ENCODE data around the gene KCNAB1.
"Not testable (repeated sequence)": the region's sequence is repeated elsewhere in the genome, so short reads cannot be mapped to it uniquely, and the experiment has no call there.

KCNAB1 gene

GRCh38 chr3:156284637-156285036 is 164.3 kb downstream of the KCNAB1 start:
- DNase-seq: not testable (repeated sequence)

GRCh38 chr3:156285626-156286025 is 165.2 kb downstream of the KCNAB1 start:
- DNase-seq: no peak

- DNase-seq: no peak
Observed at GRCh38 chr3:156290924-156291271, 170.5 kb downstream of the KCNAB1 start.

DNA sequence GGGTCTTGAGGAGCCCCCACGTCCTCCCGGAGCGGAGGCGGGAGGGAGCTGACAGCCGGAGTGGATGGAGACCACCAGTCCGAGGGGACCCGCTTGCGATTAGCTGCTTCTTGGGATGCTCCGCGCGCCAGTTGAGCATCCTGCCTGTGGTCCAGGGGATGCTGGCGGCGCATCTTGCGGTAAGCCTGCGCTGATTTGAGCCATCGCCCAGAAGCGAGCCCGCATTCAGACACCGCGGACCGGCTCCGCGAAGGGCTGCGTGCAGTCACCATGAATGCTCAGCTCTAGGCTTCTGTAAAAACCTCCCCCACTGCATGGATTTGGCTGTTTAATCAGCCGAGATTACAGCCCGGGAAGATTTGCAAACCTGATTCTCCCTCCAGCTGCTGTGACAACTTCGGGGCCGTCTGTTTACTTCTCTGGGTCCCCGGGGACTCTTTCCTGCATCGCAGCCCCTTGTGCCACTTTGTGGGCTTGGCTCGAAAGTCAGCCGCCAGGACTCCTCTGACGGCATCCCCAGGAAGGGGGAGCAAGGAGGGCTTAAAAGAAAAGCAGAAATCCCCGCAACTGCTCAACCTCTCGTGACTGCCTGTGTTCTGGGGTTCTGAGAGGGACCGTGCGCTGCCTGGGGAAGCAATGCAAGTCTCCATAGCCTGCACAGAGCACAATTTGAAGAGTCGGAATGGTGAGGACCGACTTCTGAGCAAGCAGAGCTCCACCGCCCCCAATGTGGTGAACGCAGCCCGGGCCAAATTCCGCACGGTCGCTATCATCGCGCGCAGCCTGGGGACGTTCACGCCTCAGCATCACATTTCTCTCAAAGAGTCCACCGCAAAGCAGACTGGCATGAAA is 171.1 kb downstream of the KCNAB1 start:
- DNase-seq: no peak

- DNase-seq: no peak
Observed at GRCh38 chr3:156293566-156293965, 173.2 kb downstream of the KCNAB1 start.

DNA sequence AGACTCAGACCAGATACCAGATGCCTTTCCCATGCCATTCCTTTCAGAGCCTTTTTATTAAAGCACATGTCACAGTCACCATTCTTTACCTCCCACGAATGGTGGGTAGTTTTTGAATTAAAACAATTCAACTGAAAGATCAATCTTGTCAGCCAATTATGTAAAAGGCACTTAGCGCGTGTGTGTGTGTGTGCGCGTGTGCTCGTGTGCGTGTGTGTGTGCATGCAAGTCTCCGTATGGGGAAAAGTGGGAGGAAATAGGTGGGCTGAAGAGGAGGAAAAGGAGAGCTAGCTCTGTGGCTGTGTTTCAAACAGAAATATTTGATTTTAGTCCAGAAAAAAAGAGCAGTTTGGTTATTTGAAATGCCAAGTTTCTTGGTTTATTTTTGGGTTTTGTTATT is 177.2 kb downstream of the KCNAB1 start:
- no peak for DNase-seq

DNA sequence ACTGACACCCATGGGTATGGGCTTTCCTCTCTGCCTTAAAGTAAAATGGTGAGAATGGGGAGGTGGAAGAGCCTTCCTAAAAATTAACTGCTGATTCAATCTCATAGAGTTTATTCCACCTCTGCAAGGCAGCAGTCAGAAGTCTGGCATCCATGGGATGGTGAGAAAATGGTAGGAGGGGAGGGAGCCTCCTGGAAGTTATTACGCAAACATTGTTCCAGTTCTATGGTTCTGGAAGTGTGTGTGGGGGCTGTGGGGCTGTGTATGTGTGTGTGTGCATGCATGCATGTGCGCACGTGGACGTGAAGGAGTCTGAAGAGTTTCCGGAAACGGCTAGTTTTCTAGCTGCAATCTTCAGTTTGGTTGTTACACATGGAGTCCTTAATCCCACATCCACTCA is 177.6 kb downstream of the KCNAB1 start:
- DNase-seq: no peak

GRCh38 chr3:156298938-156299337 is 178.6 kb downstream of the KCNAB1 start:
- DNase-seq: no peak

GRCh38 chr3:156299569-156299968 is 179.2 kb downstream of the KCNAB1 start:
- no peak for DNase-seq

- no peak for DNase-seq
Observed at GRCh38 chr3:156300371-156300770, 180.0 kb downstream of the KCNAB1 start.

GRCh38 chr3:156300929-156301840 is 180.8 kb downstream of the KCNAB1 start:
- DNase-seq: no peak

DNA sequence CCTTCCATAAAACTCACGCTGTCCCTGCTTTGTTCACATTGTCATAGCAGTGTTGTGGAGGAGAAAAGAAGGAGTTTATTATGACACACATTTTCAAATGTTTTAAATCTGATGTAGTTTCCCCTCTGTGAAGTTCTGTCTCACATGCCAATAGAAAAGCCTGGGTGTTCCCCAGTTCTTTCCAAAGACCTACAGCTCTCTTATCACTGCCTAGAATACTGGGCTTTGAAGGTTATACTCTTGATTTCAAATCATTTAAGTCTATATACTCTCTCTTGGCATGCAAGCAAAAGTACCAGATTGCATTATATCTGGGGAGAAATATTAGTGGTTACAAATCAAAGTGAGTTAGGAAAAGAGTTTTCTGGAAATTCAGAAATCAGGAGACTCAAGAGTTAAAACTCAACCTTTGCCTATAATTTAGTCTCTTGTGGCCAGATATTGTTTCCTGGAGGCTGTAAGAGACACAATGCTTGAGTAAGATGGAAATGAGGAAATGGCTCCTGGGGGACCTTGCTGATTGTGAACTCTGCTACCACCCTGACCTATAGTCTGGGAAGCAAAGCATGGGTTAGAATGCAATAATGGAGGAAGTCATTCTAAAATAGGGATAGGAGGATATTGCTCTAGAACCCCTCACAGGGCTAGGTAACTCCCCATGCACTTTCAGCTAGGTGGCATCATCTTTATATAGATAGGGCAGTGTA is 182.8 kb downstream of the KCNAB1 start:
- DNase-seq: no peak

- no peak for DNase-seq
Observed at GRCh38 chr3:156304406-156304805, 184.0 kb downstream of the KCNAB1 start.

DNA sequence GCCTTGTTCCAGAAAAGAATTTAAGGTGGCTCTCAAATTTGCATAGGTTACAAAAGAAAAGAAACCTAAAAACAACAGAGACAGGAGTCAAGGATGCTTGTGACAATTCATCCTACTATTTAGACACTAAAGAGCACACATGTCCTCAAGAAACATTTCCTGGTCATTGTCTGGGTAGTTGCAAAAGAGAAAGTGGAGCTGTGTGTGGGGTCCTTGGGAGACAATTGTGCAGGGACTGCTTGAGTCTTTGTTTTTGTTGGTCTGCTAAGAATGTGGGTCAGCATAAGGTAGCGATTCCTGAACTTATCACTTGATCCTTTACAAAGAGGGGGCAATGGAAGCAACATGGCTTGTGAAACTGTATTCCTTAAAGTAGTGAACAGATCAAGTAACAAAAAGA is 185.3 kb downstream of the KCNAB1 start:
- DNase-seq: no peak

DNA sequence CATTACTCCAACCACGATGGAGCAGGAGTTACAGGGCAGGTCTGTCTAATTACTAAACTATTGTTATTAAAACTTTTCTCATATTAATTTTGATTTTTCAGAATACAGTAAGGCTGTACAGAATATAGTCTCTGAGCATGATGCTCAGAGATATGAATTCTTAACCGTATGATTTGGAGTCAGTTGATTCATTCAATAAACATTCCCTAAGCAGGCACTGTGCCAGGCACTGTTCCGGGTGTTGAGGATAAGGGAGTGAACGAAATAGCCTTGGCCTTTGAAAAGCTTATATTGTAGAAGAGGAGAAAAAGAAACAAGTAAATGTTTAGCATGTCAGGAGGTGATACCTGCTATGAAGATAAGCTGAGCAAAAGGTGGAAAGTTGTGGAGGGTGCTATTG is 187.3 kb downstream of the KCNAB1 start:
- DNase-seq: peak; percentile 46

- no peak for DNase-seq
Observed at GRCh38 chr3:156311431-156311830, 191.1 kb downstream of the KCNAB1 start.

GRCh38 chr3:156311930-156312329 is 191.6 kb downstream of the KCNAB1 start:
- no peak for DNase-seq

GRCh38 chr3:156316076-156316475 is 195.7 kb downstream of the KCNAB1 start:
- no peak for DNase-seq

DNA sequence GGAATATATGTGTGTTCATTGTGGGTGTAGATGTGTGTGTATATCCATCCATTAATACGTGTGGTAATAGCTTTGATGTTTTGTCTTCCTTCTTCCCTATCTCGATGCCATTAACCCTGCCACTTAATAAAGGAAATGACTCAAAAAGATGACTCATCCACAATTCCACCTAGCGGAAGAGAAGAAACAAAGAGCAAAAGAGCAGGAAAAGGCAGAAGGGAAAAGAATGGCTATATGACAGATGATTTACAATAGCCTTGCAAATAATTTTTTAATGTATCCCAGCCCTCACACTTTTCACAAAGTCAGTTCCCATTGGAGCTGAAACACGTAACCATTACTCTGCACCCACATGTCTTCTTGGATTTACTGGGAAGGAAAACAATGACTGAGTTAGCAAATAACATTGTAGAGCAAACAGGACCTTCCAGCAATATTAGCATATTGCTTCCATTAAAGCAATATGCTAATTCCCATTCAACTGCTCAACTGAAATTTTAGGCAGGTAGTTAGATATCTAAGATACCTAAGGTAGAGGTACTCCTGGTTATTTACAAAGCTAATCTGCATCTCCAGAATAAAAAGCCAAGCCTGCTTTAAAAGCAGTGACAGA is 197.2 kb downstream of the KCNAB1 start:
- no peak for DNase-seq

DNA sequence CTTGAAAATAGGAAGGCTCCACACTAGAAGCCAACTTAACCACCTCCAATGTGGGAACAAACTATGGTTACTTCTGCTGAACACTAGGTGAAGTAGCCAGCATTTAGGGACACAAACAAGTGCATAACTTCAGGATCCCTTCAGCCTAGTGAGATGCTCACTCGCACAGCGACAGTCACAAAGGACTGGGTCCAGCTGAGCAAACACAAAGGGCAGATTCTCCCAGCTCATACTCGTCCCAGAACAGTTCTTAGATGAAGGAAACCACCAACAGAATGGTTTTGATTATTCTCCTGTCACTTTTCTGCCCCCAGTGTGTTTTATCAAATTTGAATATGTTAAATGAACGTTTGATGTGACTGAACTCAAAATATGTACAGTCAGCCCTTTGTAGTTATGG is 201.6 kb downstream of the KCNAB1 start:
- DNase-seq: no peak

DNA sequence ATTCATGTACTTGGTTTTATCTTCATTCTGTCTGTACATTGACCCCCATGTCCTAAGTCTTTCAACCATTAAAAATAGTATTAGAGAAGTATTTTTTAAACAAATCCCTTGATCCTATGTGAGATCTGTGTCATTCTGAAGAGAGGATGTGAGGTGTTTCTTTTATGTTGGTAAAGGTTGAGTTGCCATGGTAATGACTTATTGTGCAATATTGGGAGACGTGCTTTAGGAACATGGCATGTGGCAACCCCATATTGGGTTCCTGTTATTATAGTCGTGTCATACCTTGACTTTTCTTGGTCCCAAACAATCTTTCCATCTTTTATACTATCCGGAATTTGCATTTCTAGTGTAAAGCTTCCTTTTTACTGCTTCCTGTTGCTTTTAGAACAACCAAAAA is 203.1 kb downstream of the KCNAB1 start:
- no peak for DNase-seq

DNA sequence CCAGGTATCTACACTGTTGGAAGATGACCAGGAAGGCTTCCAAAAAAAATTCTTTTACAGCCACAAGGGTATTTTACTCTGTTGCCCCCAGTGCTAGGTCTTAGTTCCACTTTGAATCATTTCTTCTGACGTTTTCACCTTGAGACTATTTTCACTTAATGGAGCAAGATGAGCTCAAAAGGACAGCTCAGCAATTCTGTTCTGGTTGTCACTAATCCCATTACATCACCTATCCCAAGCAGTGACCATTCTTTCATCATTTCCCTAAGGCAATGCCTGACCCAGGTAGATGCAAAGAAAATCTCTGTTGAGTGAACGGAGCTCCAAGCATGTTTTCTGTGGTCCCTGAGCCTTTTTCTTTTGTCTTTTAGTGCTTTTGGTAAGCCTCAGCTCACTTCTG is 210.0 kb downstream of the KCNAB1 start:
- DNase-seq: no peak

GRCh38 chr3:156332304-156332703 is 211.9 kb downstream of the KCNAB1 start:
- DNase-seq: no peak
